Stimulated activated effector memory CD8-positive, alpha-beta T cell treated with anti-CD3 and anti-CD28 coated beads, Interleukin-12 subunit alpha, Interleukin-12 subunit beta, amount 100 ng/mL, for 72 hours (primary cell): ENCODE measurements around the gene CSMD2.

Experiments used
- ATAC-seq: fragments of 150-1000 bp; cut with Tn5 transposase; 2 replicates; pipeline ENCODE4 v1.10.0; 2021
- DNase-seq, 2 donors: peaks; one replicate each; pipeline ENCODE4 v3.0.0; 2021 to 2022; ENCODE audit warnings: low spot score in 2 of 2
- H3K27ac Mint-ChIP-seq: one replicate; pipeline ENCODE4 v1.8.0; 2022; ENCODE audit warnings: mild to moderate bottlenecking, mixed read lengths
- H3K36me3 Mint-ChIP-seq: one replicate; pipeline ENCODE4 v1.8.0; 2022; ENCODE audit warnings: mild to moderate bottlenecking, mixed read lengths
- H3K4me1 Mint-ChIP-seq: one replicate; pipeline ENCODE4 v1.8.0; 2022; ENCODE audit warnings: mixed read lengths
- H3K4me3 Mint-ChIP-seq: one replicate; pipeline ENCODE4 v1.8.0; 2022; ENCODE audit warnings: mild to moderate bottlenecking, mixed read lengths
- H3K9me3 Mint-ChIP-seq: one replicate; pipeline ENCODE4 v1.8.0; 2022; ENCODE audit warnings: mixed read lengths

The CSMD2 gene

DNA sequence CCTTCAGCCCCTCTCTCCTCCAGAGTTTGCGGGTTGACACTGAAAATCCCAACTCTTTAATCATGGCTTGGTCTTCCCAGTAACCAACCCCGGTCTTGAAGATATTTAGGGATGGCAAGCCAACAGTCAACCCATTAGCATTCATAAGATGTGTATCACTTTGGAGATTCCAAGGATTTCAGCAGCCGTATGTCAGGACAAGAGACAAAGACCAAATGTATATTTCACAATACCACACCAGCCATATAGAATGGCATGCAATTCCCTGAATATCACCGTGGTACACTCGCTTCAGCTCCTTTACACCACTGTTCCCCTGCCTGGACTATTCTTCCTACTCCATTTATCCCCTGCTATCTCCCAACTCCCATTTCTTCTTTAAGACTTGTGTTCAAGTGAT lies 109.2 kb downstream of the CSMD2 start:
- no peak overlapping the region for H3K4me3 Mint-ChIP-seq

DNA sequence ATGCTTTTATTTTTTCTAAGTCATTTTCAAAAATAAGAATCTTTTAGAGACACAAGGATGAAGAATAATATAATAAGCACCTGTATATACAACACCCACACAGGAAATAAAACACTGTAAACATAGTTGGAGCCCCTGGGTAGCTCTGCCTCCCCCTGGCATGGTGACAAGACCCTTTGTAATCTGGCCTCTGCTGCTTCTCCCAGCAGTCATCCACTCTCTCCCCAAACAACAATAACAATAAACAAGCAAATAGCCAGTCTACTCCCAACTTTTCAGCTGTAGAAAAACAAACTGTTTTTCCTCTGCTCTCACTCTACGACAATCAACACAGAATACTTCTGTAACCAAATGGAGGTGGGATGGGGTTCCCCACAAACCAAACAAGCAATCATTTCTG lies 110.1 kb downstream of the CSMD2 start:
- Mint-ChIP-seq H3K4me1 (no peaks in the 10 kb centered on the region), H3K36me3 (no peaks in the 10 kb centered on the region), H3K4me3 (no peak overlapping the region), H3K27ac (no peak overlapping the region), H3K9me3 (no peaks in the 10 kb centered on the region)
- DNase-seq (no peak), ATAC-seq (no peak)

More for the DNA sequence above, 109.2 kb downstream of the CSMD2 start:
- H3K9me3 Mint-ChIP-seq, result no peaks in the 10 kb centered on the region
- H3K27ac Mint-ChIP-seq, result no peak overlapping the region
- no peak for DNase-seq
- no peaks in the 10 kb centered on the region for H3K4me1 Mint-ChIP-seq
- no peaks in the 10 kb centered on the region for H3K36me3 Mint-ChIP-seq
- ATAC-seq, result no peak

DNA sequence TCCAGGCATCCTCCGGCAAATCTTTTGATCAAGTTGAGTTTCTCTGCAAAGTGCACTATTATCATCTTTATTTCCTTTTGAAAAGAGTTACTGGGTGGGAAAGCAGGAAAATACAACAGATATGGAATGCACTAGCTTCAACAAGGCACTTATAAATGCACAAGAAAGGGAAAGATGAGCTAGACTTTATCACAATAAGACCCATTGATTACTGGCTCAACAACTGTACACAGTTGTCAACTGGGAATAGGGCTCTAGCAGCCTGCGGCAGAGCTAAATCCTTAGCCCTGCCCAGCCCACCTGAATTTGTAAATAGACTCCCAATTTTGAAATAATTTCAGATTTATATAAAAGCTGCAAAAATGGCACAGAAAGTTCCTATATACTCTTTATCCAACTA lies 111.4 kb downstream of the CSMD2 start:
- H3K27ac Mint-ChIP-seq, result no peak overlapping the region
- H3K4me1 Mint-ChIP-seq, result no peaks in the 10 kb centered on the region
- H3K4me3 Mint-ChIP-seq, result no peak overlapping the region
- H3K9me3 Mint-ChIP-seq, result no peaks in the 10 kb centered on the region
- no peaks in the 10 kb centered on the region for H3K36me3 Mint-ChIP-seq
- DNase-seq (no peak), ATAC-seq (no peak)

DNA sequence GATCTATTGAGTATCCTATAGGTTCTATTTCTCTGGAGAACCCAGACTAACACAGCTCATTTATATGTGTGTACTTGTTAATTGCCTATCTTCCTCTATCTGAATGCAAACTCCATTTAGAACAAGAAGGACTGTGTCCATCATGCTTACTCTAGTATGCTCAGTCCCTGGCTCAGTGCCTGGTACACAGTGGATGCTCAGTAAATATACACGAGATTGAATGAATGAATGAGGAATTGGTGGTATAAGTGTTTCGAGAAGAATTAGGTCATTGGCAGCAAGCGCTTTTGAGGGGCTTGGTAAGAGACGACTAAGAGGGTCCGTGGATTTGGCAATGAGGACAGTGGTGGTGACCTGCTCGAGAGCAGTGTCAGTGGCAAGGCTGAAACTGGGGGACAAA lies 112.5 kb downstream of the CSMD2 start:
- Mint-ChIP-seq H3K4me3 (no peak overlapping the region), H3K27ac (no peak overlapping the region), H3K36me3 (no peaks in the 10 kb centered on the region), H3K9me3 (no peaks in the 10 kb centered on the region), H3K4me1 (no peaks in the 10 kb centered on the region)
- ATAC-seq (no peak), DNase-seq (no peak)

DNA sequence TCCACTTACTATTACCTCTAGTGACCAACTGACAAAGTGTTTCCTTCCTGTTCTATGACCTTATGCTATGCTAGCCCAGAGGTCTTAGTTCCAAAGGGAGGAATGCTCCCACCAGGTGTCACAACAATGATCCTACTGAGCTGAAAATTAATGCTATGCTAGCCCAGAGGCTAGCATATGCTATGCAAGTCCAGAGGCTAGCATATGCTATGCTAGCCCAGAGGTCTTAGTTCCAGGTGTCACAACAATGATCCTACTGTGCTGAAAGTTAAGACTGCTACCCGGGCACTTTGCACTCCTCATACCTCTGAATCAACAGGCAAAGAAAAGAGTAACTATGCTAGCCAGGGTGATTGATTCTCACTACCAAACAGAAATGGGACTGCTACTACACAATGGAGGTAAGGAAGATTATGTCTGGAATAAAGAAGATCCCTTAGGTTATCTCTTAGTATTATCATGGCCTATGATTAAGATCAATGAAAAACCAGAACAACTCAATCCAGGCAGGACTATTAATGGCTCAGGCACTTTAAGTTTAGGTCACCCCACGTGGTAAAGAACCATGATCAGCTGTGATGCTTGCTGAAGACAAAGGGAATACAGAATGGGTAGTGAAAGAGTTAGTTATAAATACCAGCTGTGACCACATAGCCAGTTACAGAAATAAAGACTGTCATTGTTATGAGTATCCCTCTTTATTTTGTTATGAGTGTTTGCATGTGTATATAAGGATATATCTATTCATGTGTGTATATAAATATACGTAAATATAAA lies 114.1 kb downstream of the CSMD2 start:
- Mint-ChIP-seq H3K27ac (no peak overlapping the region), H3K4me1 (no peaks in the 10 kb centered on the region), H3K4me3 (no peak overlapping the region), H3K36me3 (no peaks in the 10 kb centered on the region), H3K9me3 (no peaks in the 10 kb centered on the region)
- DNase-seq, result no peak
- ATAC-seq, result no peak

DNA sequence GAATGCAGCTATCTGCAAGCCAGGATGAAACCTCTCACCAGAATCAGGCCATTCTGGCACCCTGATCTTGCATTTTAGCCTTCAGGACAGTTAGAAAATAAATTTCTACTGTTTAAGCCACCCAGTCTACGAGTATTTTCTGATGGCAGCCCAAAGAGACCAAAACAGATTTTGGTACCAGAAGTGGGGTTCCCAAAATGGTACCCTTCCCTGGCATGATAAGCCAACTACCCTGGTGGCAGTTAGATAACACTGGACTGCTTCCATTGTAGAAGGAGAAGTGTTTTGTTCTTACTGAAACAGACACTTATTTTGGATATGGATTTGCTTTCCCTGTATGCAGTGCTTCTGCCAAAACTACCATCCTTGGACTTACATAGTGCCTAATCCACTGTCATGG lies 115.0 kb downstream of the CSMD2 start:
- Mint-ChIP-seq H3K4me1 (no peaks in the 10 kb centered on the region), H3K36me3 (no peaks in the 10 kb centered on the region), H3K4me3 (no peak overlapping the region), H3K9me3 (no peaks in the 10 kb centered on the region), H3K27ac (no peak overlapping the region)
- DNase-seq (no peak), ATAC-seq (no peak)

DNA sequence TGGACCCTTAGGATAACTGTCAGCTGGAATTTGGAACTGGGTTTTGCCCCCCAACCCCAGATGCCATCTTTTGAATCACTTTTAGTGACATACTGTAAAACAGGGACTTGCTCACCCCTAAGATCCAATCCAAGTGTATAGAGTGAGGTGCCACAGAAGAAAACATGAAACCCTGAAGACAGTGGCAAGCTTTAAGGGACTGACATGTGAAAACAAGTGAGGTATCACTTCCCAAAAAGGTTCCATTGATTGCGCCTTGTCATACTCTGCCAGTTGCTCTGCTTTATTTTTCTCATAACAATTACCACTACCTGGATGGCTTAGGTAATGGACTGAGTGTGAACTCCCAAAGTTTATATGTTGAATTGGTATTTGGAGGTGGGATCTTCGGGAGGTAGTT lies 115.6 kb downstream of the CSMD2 start:
- Mint-ChIP-seq H3K9me3 (no peaks in the 10 kb centered on the region), H3K4me3 (no peak overlapping the region), H3K36me3 (no peaks in the 10 kb centered on the region), H3K27ac (no peak overlapping the region), H3K4me1 (no peaks in the 10 kb centered on the region)
- DNase-seq, result no peak
- no peak for ATAC-seq

DNA sequence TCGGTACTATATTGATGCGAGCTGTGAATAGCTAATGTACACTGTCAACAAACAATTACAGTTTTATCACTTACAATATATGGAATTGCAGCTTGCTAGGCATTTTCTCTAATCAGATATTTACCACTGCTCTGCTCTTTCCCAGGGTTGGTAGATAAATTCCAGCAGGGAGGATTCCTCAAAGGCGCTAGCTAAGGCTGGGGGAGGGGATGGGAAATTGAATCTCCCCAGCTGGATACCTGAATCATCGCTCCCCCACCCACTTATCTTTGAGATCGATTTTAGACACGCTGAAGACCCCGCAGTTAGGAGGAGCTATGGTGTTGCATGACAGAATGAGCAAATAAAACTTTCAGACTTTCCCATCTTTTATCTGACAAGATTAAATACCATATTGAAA lies 127.2 kb downstream of the CSMD2 start:
- no peak overlapping the region for H3K4me3 Mint-ChIP-seq

DNA sequence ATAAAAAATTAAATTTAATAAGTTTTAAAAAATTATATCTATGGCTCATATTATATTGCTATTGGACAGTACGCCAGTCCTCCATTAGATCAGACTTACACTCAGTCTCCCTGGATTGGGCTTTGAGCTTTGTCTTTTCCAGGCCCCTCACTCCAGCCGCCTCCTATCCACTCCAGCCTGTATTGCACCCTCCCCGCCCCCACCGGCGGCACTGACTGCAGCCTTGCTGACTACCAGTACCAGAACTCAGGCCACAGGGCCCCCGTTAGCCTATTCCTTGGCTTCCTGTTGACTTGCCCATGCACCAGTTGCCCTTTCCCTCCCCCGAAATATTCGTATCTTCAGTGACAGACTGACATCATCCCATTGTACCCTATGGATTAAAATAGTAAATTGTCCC lies 127.9 kb downstream of the CSMD2 start:
- Mint-ChIP-seq H3K4me1 (no peaks in the 10 kb centered on the region), H3K36me3 (no peaks in the 10 kb centered on the region), H3K27ac (no peak overlapping the region), H3K4me3 (no peak overlapping the region), H3K9me3 (no peaks in the 10 kb centered on the region)
- ATAC-seq (no peak), DNase-seq (no peak)

More for the DNA sequence above, 127.2 kb downstream of the CSMD2 start:
- DNase-seq (no peak), ATAC-seq (no peak)
- Mint-ChIP-seq H3K27ac (no peak overlapping the region), H3K9me3 (no peaks in the 10 kb centered on the region), H3K36me3 (no peaks in the 10 kb centered on the region), H3K4me1 (no peaks in the 10 kb centered on the region)

DNA sequence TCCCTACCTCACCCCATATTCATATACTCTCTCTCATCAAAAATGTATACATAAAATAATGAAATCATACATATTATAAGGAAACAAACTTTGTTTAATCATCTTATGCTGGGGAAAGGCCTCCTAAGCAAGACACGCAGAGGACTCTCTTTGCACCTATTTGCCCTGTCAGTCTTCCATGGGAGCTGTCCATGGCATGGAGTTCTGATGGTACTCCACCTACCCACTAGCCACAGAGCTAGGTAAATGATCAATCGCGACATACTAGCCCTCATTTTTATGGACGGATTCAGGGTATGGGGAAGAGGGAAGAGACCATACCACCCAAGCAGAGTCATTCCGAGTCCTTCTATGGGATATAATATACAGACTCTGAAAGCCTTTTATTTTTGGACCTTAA lies 131.0 kb downstream of the CSMD2 start:
- Mint-ChIP-seq H3K27ac (no peak overlapping the region), H3K4me3 (no peak overlapping the region), H3K36me3 (no peaks in the 10 kb centered on the region), H3K4me1 (no peaks in the 10 kb centered on the region), H3K9me3 (no peaks in the 10 kb centered on the region)
- ATAC-seq (no peak), DNase-seq (no peak)

DNA sequence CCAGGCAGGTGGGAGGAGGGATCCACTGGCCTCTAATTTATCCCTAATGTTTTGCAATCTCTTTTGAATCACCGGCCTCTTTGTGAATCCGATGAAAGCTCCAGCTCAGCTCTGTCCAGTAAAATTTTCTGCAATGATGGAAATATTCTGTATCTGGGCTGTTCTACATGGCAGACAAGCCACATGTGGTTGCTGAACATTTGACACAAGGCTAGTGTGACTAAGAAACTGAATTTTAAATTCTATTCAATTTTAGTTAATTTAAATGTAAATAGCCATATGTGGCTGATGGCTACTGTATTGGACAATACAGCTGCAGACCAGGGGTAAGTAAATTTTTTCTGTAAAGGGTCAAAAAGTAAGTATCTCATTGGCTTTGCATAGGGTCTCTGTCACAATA lies 135.1 kb downstream of the CSMD2 start:
- ATAC-seq, result no peak
- no peaks in the 10 kb centered on the region for H3K9me3 Mint-ChIP-seq

DNA sequence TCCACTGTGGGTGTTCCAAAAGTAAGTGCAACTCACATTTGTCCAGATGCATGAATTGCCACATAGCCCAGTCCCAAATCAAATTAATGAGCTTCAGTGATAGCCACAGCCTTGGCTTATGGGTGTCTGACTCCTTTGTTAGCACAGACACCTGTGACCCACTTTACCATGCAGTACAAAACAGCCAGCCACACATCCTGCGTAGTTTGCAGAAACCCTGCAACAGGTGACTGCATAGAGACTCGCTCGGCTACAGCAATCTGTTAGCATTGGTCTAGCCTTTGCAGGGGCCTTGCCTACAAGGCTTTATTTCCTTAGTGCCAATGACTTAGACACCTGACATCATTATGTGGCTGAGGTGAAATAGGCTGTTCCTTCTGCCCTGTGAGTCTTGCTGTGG lies 135.5 kb downstream of the CSMD2 start:
- Mint-ChIP-seq H3K4me3 (no peak overlapping the region), H3K27ac (no peak overlapping the region), H3K9me3 (no peaks in the 10 kb centered on the region), H3K4me1 (no peaks in the 10 kb centered on the region), H3K36me3 (no peaks in the 10 kb centered on the region)
- ATAC-seq (peak; percentile 13), DNase-seq (no peak)

More for the DNA sequence above, 135.1 kb downstream of the CSMD2 start:
- Mint-ChIP-seq H3K4me3 (no peak overlapping the region), H3K4me1 (no peaks in the 10 kb centered on the region), H3K36me3 (no peaks in the 10 kb centered on the region), H3K27ac (no peak overlapping the region)
- DNase-seq, result no peak

DNA sequence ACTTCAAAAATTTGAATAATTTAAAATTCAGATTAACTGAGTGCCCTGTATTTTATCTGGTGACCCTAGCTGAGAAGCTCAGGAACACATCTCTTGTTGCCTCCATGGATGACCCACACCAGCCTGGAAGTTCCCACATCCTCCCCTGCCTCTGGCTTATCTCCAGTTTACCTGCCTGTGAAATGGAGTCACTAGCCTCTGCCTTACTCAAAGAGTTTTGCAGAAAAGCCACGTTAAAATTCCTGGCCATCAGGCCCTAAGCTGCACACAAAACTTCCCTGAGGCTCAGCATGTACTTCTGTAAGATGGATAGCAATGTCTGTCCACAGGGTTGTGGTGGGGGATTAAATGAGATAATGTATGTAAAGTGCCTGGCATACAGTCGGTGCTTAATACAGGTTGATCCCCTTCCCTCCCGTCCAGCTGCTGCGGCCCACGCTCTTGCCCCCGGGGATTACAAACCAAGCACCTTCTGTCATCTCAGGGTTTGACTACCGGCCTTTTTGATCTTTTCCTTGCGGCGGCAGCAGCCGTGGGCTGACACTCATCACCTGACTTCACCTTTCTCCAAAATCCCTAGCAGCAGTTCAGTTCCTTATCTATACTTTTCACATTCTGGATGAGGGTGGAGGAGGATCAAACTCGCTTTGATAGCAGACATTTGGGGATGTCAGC lies 136.5 kb downstream of the CSMD2 start:
- no peak overlapping the region for H3K27ac Mint-ChIP-seq
- no peaks in the 10 kb centered on the region for H3K4me1 Mint-ChIP-seq
- DNase-seq, result no peak
- no peak for ATAC-seq
- no peaks in the 10 kb centered on the region for H3K9me3 Mint-ChIP-seq
- no peaks in the 10 kb centered on the region for H3K36me3 Mint-ChIP-seq
- H3K4me3 Mint-ChIP-seq, result no peak overlapping the region

DNA sequence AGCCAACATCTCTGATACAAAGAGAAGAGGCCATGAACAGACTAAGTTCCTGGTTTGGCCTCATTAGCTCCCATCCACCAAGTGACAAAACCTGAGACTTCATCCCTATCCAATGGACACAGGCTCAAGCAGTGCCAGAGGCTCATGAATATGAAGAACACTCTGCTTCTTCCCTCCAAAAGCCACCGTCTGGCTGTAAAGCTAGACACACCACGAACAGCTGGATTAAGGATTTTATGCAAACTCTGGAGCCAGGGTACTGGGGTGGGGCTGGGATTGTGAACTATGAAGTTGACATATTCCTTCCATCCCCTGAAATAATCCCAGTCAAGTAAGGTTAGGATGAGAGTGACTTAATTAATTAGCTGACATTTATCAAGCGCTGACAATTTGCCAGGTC lies 139.4 kb downstream of the CSMD2 start:
- Mint-ChIP-seq H3K36me3 (no peaks in the 10 kb centered on the region), H3K4me1 (no peaks in the 10 kb centered on the region), H3K9me3 (peaks cover 3% of the 10 kb centered on the region), H3K4me3 (no peak overlapping the region), H3K27ac (no peak overlapping the region)
- ATAC-seq (no peak), DNase-seq (no peak)

DNA sequence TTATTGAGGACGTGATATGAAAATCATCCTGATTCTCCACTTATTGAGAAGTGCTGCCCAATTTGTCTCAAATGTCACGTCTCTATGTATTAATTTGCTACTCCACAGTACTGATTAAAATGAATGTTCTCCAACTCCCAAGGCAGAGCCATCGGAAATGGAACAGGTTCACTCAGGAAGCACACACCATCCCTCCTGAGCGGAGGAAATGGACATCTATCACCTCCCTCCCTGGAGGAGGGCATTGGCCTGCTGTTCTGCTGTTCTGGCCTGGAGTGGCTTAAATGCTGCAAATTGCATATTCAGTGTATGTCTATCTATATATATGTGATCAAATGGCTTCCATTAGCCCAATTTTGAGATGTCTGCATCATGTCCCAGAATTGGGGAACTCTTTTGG lies 140.5 kb downstream of the CSMD2 start:
- Mint-ChIP-seq H3K36me3 (no peaks in the 10 kb centered on the region), H3K4me3 (no peak overlapping the region), H3K27ac (no peak overlapping the region), H3K9me3 (peaks cover 3% of the 10 kb centered on the region), H3K4me1 (no peaks in the 10 kb centered on the region)
- ATAC-seq (no peak), DNase-seq (no peak)

DNA sequence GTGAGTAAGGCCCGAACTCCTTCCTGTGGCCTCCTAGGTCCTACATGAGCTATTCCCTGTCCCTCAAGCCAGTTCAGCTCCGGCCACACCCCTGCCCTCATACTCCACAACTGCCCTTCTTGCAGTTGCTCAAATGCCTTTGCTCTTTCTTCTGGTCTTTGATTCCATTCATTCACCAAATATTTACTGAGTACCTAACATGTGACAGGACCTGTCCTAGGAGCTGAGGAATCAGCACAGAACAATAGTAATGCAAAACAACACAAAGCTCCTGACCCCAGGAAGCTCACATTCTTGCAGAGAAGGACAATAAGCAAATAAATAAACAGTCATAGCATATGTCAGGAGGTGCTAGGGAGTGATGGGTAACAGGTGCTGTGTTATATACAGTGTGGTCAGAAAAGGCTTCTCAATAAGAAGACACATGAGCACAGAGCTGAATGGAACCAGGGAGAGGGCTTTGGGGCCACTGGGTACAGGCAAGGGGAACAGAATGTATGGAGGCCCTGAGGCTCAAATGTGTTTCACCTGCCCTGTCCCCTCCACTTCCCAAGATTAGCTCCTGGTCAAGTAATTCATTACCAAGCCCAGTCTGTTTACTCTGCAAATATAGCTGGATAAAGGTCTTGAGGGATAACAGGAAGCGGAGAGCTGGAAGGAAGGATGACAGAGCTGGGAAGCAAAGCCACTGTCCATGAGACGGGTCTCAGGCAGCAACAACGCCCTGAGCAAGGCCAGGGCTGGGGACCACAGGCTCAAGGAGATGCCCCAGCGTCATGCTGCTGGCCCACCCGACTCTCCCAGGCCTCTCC lies 145.1 kb downstream of the CSMD2 start:
- no peaks in the 10 kb centered on the region for H3K4me1 Mint-ChIP-seq
- H3K36me3 Mint-ChIP-seq, result no peaks in the 10 kb centered on the region
- ATAC-seq (no peak), DNase-seq (no peak)
- no peak overlapping the region for H3K27ac Mint-ChIP-seq
- no peak overlapping the region for H3K4me3 Mint-ChIP-seq
- peaks cover 3% of the 10 kb centered on the region for H3K9me3 Mint-ChIP-seq
